ENCODE results near the gene CLTCL1. TPM values are rescaled to one million over a fixed set of nuclear protein-coding genes. Genes with fewer than 3 reads are reported as not detected.

Gene CLTCL1
- total RNA-seq, 1 experiment from 2014 or later, result 7.1 TPM

DNA sequence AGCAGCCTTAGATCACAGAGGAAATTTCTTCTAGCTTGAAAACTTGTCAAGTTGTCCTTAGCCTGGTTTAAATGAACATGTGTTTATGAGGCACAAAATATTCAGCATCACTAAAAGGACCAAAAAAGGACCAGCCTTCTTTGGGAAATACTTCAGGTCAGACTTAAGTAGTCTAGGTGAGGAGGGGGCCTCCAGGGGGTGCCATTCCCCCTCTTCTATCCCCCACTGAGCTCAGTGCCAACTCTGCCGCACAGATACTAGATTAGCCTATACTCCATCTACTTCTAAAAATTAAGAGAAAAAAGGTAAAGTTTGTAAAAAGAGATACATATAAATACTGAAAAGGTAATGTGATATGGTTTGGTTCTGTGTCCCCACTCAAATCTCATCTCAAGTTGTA is 20.6 kb downstream of the CLTCL1 start:
- no peak for DNase-seq (ENCODE audit: low read depth, low spot score)
- Histone ChIP-seq H3K9ac (ENCODE audit: low read length) (no peak overlapping the region), H4K20me1 (ENCODE audit: insufficient read depth) (no peaks in the 10 kb centered on the region), H3K27me3 (ENCODE audit: insufficient read depth, low read length) (no peaks in the 10 kb centered on the region), H3K4me1 (ENCODE audit: control insufficient read depth in 1 of 2, insufficient read depth in 2 of 2, low read length in 2 of 2) (no peaks in the 10 kb centered on the region), H3K79me2 (ENCODE audit: insufficient read depth, low read length) (no peaks in the 10 kb centered on the region), H3K4me3 (replicated peaks in 1 of 2; ENCODE audit: low read depth in 1 of 2, low read length in 2 of 2) (no peak overlapping the region), H3K9me2 (ENCODE audit: insufficient read depth) (no peaks in the 10 kb centered on the region), H3K9me3 (ENCODE audit: control insufficient read depth in 1 of 2, insufficient read depth in 1 of 2, low read depth in 1 of 2, low read length in 2 of 2) (peaks cover 4 to 6% of the 10 kb centered on the region in 2 experiments; a peak in 2 of 4 replicates), H2AFZ (ENCODE audit: low read depth, low read length, poor library complexity, severe bottlenecking) (no peak overlapping the region), H3K4me2 (ENCODE audit: low read length) (no peak overlapping the region), H3K27ac (ENCODE audit: low read depth, low read length) (no peak overlapping the region), H3K36me3 (ENCODE audit: control insufficient read depth in 1 of 2, insufficient read depth in 2 of 2, low read length in 2 of 2) (no peaks in the 10 kb centered on the region)
- ChIA-PET CTCF (no interaction called here), POLR2A (no interaction called here), RAD21 (ENCODE audit: low non-redundant PET in 1 of 2, low total read pairs in 2 of 2, uncharacterized antibody in 2 of 2, unreplicated experiment in 2 of 2) (no interaction called here)
- no TSS peak for BruUV-seq (replicated peaks)
- TF ChIP-seq FOSL1 (IDR thresholded peaks at IDR 0.05; ENCODE audit: low read depth) (no peak), EGR1 (IDR thresholded peaks at IDR 0.05; ENCODE audit: low read depth) (no peak), YY1 (IDR thresholded peaks at IDR 0.05; ENCODE audit: extremely low read depth, insufficient replicate concordance, low read depth, low read length) (no peak), CEBPB (IDR thresholded peaks at IDR 0.05; ENCODE audit: low read depth) (no peak), CBX3 (IDR thresholded peaks at IDR 0.05; ENCODE audit: low read depth) (no peak), SP1 (IDR thresholded peaks at IDR 0.05; ENCODE audit: low read depth) (no peak), POLR2A (IDR thresholded peaks at IDR 0.05; ENCODE audit: borderline replicate concordance, extremely low read depth, insufficient read depth, insufficient read length) (no peak), JUND (IDR thresholded peaks at IDR 0.05) (no peak), SRF (IDR thresholded peaks at IDR 0.05; ENCODE audit: low read depth) (no peak), CTCF (IDR thresholded peaks at IDR 0.05 in 2 of 3, conservative IDR thresholded peaks at IDR 0.05 in 1 of 3; ENCODE audit: borderline replicate concordance in 1 of 3, insufficient read depth in 1 of 3, low read depth in 2 of 3, low read length in 2 of 3) (no peak), RAD21 (IDR thresholded peaks at IDR 0.05; ENCODE audit: low read depth) (no peak), TCF7L2 (IDR thresholded peaks at IDR 0.05; ENCODE audit: borderline replicate concordance, extremely low read depth, insufficient read depth, insufficient read length) (no peak)
- TF ChIP-seq, protein P1, sequence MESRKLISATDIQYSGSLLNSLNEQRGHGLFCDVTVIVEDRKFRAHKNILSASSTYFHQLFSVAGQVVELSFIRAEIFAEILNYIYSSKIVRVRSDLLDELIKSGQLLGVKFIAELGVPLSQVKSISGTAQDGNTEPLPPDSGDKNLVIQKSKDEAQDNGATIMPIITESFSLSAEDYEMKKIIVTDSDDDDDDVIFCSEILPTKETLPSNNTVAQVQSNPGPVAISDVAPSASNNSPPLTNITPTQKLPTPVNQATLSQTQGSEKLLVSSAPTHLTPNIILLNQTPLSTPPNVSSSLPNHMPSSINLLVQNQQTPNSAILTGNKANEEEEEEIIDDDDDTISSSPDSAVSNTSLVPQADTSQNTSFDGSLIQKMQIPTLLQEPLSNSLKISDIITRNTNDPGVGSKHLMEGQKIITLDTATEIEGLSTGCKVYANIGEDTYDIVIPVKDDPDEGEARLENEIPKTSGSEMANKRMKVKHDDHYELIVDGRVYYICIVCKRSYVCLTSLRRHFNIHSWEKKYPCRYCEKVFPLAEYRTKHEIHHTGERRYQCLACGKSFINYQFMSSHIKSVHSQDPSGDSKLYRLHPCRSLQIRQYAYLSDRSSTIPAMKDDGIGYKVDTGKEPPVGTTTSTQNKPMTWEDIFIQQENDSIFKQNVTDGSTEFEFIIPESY (IDR thresholded peaks at IDR 0.05; ENCODE audit: extremely low read depth, insufficient replicate concordance, low read length), result no peak
- TF ChIP-seq, protein P2, sequence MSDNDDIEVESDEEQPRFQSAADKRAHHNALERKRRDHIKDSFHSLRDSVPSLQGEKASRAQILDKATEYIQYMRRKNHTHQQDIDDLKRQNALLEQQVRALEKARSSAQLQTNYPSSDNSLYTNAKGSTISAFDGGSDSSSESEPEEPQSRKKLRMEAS (IDR thresholded peaks at IDR 0.05), result no peak
- ATAC-seq, result no peak
- intact Hi-C loops (cut with micrococcal nuclease), result no loop called here
